HFF-Myc (cell line): ENCODE results near the gene GRM7.
"Not testable (repeated sequence)": the region's sequence is repeated elsewhere in the genome, so short reads cannot be mapped to it uniquely, and the experiment has no call there.

Source experiments
- DNase-seq: peaks from one replicate; pipeline ENCODE4 v3.0.0-alpha.2; 2011; ENCODE audit warnings: low read depth; ENCODE audit errors: extremely low read depth
- H3K4me3 ChIP-seq: replicated peaks from 2 replicates; pipeline ENCODE4 v1.5.1; 2011; ENCODE audit warnings: low read depth, mild to moderate bottlenecking, control low read depth, low read length
- CTCF ChIP-seq: IDR thresholded peaks from 2 replicates; pipeline ENCODE4 v1.5.1; 2012; ENCODE audit warnings: mild to moderate bottlenecking, low read depth, low read length, control low read depth; ENCODE audit errors: missing control alignments

GRM7 gene

GRCh38 chr3:6912240-6912639 is 51.3 kb downstream of the GRM7 start:
- TF ChIP-seq CTCF = no peak
- no peak for DNase-seq
- H3K4me3 ChIP-seq = no peak overlapping the region

- no peak for DNase-seq
- TF ChIP-seq CTCF = no peak
- no peak overlapping the region for H3K4me3 ChIP-seq
These were observed 55.0 kb downstream of the GRM7 start for GRCh38 chr3:6915898-6916297.

- TF ChIP-seq CTCF = no peak
- DNase-seq = no peak
- no peak overlapping the region for H3K4me3 ChIP-seq
These were observed 60.2 kb downstream of the GRM7 start for GRCh38 chr3:6921066-6921465.

- no peak for DNase-seq
These were observed 61.0 kb downstream of the GRM7 start for GRCh38 chr3:6921876-6922275.

GRCh38 chr3:6928064-6928463 is 67.1 kb downstream of the GRM7 start:
- no peak for TF ChIP-seq CTCF

More at GRCh38 chr3:6921876-6922275, 61.0 kb downstream of the GRM7 start:
- H3K4me3 ChIP-seq = no peak overlapping the region
- no peak for TF ChIP-seq CTCF

GRCh38 chr3:6929918-6930317 is 69.0 kb downstream of the GRM7 start:
- no peak for TF ChIP-seq CTCF
- H3K4me3 ChIP-seq = no peak overlapping the region
- DNase-seq = no peak

More at GRCh38 chr3:6928064-6928463, 67.1 kb downstream of the GRM7 start:
- no peak for DNase-seq
- no peak overlapping the region for H3K4me3 ChIP-seq

- not testable (repeated sequence) for DNase-seq
These were observed 74.5 kb downstream of the GRM7 start for GRCh38 chr3:6935418-6935817.

More at GRCh38 chr3:6935418-6935817, 74.5 kb downstream of the GRM7 start:
- H3K4me3 ChIP-seq = not testable (repeated sequence)
